GM12878 (cell line): Measurements from ENCODE around the gene RPS16. TPM values are rescaled to one million over a fixed set of nuclear protein-coding genes. Genes with fewer than 3 reads are reported as not detected.
"Not testable (repeated sequence)": the region's sequence is repeated elsewhere in the genome, so short reads cannot be mapped to it uniquely, and the experiment has no call there.

Experiments
- ATAC-seq: fragments of 200-7000 bp; cut with Tn5 transposase; 3 replicates; pipeline ENCODE4 v1.9.1; 2020; ENCODE audit warnings: mild to moderate bottlenecking, moderate library complexity
- BruUV-seq: library from RNA; stranded (reverse); fragments of 400-500 nt; replicated peaks from 2 replicates; lab custom pipeline; 2021; lab: Mats Ljungman, UMichigan
- CTCF ChIA-PET: fragments of 300-600 bp; sonication (Branson Sonifier 250); formaldehyde crosslinking; extraction: SDS; loops from one replicate; lab custom pipeline; 2021; ENCODE audit warnings: inconsistent platforms; lab: Yijun Ruan, JAX
- POLR2A ChIA-PET: fragments of 350-600 bp; formaldehyde crosslinking; extraction: SDS; loops from one replicate; lab custom pipeline; 2021; ENCODE audit warnings: inconsistent platforms; lab: Charles Lee
- RAD21 ChIA-PET: fragments of 300-600 bp; sonication (Branson Sonifier 250); formaldehyde crosslinking; loops from one replicate; lab custom pipeline; 2023; ENCODE audit warnings: antibody characterized with exemption; ENCODE audit not compliant: unreplicated experiment; lab: Charles Lee
- SMC1A ChIA-PET: fragments of 300-600 bp; sonication (Branson Sonifier 250); formaldehyde crosslinking; loops from one replicate; lab custom pipeline; 2023; ENCODE audit not compliant: unreplicated experiment, uncharacterized antibody; lab: Charles Lee
- DNase-seq: peaks from one replicate; pipeline ENCODE4 v3.0.0-alpha.2; 2011; ENCODE audit warnings: low read depth, low spot score
- FAIRE-seq: peaks from 3 replicates; lab custom pipeline; 2011; peaks lifted over from hg19 to GRCh38; lab: Jason Lieb, UNC
- H2AFZ ChIP-seq: 2 replicates; pipeline ENCODE4 v1.6.0; 2011; ENCODE audit warnings: low read depth, low read length, control low read depth; ENCODE audit not compliant: control insufficient read depth
- H3K27ac ChIP-seq: 2 replicates; pipeline ENCODE4 v1.5.1; 2011; ENCODE audit warnings: control low read depth; ENCODE audit not compliant: control insufficient read depth, insufficient read depth
- H3K27me3 ChIP-seq, 2 experiments: replicated peaks in 1 of 2; 2 replicates each; pipeline versions ENCODE4 v1.6.0 to v1.6.1; 2011; ENCODE audit warnings: low read length in 1 of 2; ENCODE audit not compliant: control insufficient read depth in 2 of 2, insufficient read depth in 2 of 2
- H3K36me3 ChIP-seq, 2 experiments: 2 replicates each; pipeline ENCODE4 v1.5.1; 2011; ENCODE audit warnings: low read length in 1 of 2; ENCODE audit not compliant: control insufficient read depth in 2 of 2, insufficient read depth in 2 of 2
- H3K4me1 ChIP-seq: 2 replicates; pipeline ENCODE4 v1.6.1; 2011; ENCODE audit warnings: mild to moderate bottlenecking, low read length, moderate library complexity, mixed read lengths; ENCODE audit not compliant: control insufficient read depth, insufficient read depth
- H3K4me2 ChIP-seq: 2 replicates; pipeline ENCODE4 v1.6.0; 2011; ENCODE audit warnings: control low read depth; ENCODE audit not compliant: control insufficient read depth, insufficient read depth
- H3K4me3 ChIP-seq: fragments of 200-600 bp; sonication (generic); 2 replicates; pipeline ENCODE4 v1.5.1; 2016
- H3K79me2 ChIP-seq: 2 replicates; pipeline ENCODE4 v1.6.0; 2011; ENCODE audit warnings: low read length; ENCODE audit not compliant: control insufficient read depth, insufficient read depth
- H3K9ac ChIP-seq: 2 replicates; pipeline ENCODE4 v1.8.0; 2011; ENCODE audit warnings: low read length, control low read depth, mixed read lengths; ENCODE audit not compliant: control insufficient read depth, insufficient read depth
- H3K9me3 ChIP-seq: replicated peaks from 3 replicates; pipeline ENCODE4 v1.5.1; 2011; ENCODE audit warnings: mild to moderate bottlenecking, low read length; ENCODE audit not compliant: control insufficient read depth, insufficient read depth
- H4K20me1 ChIP-seq: 2 replicates; pipeline ENCODE4 v1.6.0; 2011; ENCODE audit not compliant: control insufficient read depth, insufficient read depth
- ASH2L ChIP-seq: fragments of 300-600, 200-600 bp; sonication (generic); IDR thresholded peaks from 2 replicates; pipeline ENCODE4 v1.6.1; 2017; ENCODE audit warnings: low read depth, mild to moderate bottlenecking, borderline replicate concordance
- CREB1 ChIP-seq: IDR thresholded peaks from 2 replicates; pipeline ENCODE4 v1.6.1; 2012; ENCODE audit warnings: low read depth, mild to moderate bottlenecking, inconsistent platforms
- HDGF ChIP-seq: fragments of 450-650 bp; IDR thresholded peaks from 2 replicates; pipeline ENCODE4 v1.6.1; 2016; ENCODE audit warnings: antibody characterized with exemption
- KDM1A ChIP-seq: fragments of 200-600 bp; sonication (generic); IDR thresholded peaks from 2 replicates; pipeline ENCODE4 v1.6.1; 2016; ENCODE audit warnings: borderline replicate concordance
- MEF2B ChIP-seq: fragments of 450-650 bp; IDR thresholded peaks from 2 replicates; pipeline ENCODE4 v1.6.1; 2018; ENCODE audit warnings: mild to moderate bottlenecking, moderate library complexity; ENCODE audit not compliant: partially characterized antibody, poor library complexity, severe bottlenecking
- PML ChIP-seq: IDR thresholded peaks from 2 replicates; pipeline ENCODE4 v1.6.1; 2012; ENCODE audit warnings: low read length, inconsistent platforms
- POU2F2 ChIP-seq: IDR thresholded peaks from 3 replicates; pipeline ENCODE4 v1.6.1; 2011; ENCODE audit warnings: low read depth, mild to moderate bottlenecking, low read length, borderline replicate concordance
- SREBF1 ChIP-seq: IDR thresholded peaks from 2 replicates; pipeline ENCODE4 v1.6.1; 2012; ENCODE audit warnings: mild to moderate bottlenecking, low read length
- ZBTB40 ChIP-seq: fragments of 450-650 bp; IDR thresholded peaks from 2 replicates; pipeline ENCODE4 v1.6.1; 2016; ENCODE audit warnings: mild to moderate bottlenecking, moderate library complexity, borderline replicate concordance
- ZNF207 ChIP-seq: fragments of 450-650 bp; IDR thresholded peaks from 2 replicates; pipeline ENCODE4 v1.6.1; 2014; ENCODE audit warnings: antibody characterized with exemption, mild to moderate bottlenecking, borderline replicate concordance
- WGBS: methylation state at CpG from one replicate; pipeline ENCODE4 v1.1.6; 2016; ENCODE audit warnings: low lambda C conversion rate; ENCODE audit not compliant: insufficient replicate concordance, insufficient coverage; ENCODE audit errors: missing lambda C conversion rate; 5-methylcytosine and 5-hydroxymethylcytosine counted together
- in situ Hi-C: fragments of 300-500 bp; cut with MboI; formaldehyde crosslinking; loops from 9 replicates; pipeline ENCODE4 v1.14.3; 2018; ENCODE audit warnings: mixed read lengths
- intact Hi-C: fragments of 100-400 bp; cut with micrococcal nuclease; formaldehyde crosslinking; loops from one replicate; pipeline ENCODE4 v1.14.2; 2022; ENCODE audit not compliant: unreplicated experiment
- polyA plus RNA-seq, 11 experiments: library from polyadenylated mRNA; depleted of rRNA in 4 of 11; unstranded in 6 of 11; stranded (reverse) in 5 of 11; fragments of >200 nt; fragmentation: Nextera tagmentation in 4 of 11; fragmentation: Illumina TruSeq in 1 of 11; extraction: Ambion mirVana in 4 of 11; extraction: Trizol in 1 of 11; gene quantifications; 1 replicate in 1 of 11; 2 replicates in 10 of 11; pipeline versions ENCODE4 v1.2.1 to v1.2.3, GENCODE V29; 2011 to 2016; ENCODE audit warnings: inconsistent platforms in 2 of 11, missing spikeins in 2 of 11, low read depth in 1 of 11
- total RNA-seq, 4 experiments: library from RNA; depleted of rRNA in 3 of 4; stranded (reverse); fragments of >200 nt in 3 of 4; fragmentation: Illumina TruSeq in 1 of 4; extraction: Trizol in 1 of 4; gene quantifications; 2 replicates each; pipeline versions ENCODE4 v1.2.1 to v1.2.3, GENCODE V29; 2013 to 2021
- TF ChIP-seq, protein P1 (sequence below): fragments of 450-650 bp; IDR thresholded peaks from 2 replicates; pipeline ENCODE4 v1.6.1; 2018; ENCODE audit warnings: borderline replicate concordance, mild to moderate bottlenecking; ENCODE audit not compliant: partially characterized antibody

RPS16 gene
- total and polyA plus RNA-seq, 10 of the 15 experiments (the other 5 are each of a cell fraction or from before 2014, with no cell fraction given) = 148 to 4,810 (median 2,343) TPM

DNA sequence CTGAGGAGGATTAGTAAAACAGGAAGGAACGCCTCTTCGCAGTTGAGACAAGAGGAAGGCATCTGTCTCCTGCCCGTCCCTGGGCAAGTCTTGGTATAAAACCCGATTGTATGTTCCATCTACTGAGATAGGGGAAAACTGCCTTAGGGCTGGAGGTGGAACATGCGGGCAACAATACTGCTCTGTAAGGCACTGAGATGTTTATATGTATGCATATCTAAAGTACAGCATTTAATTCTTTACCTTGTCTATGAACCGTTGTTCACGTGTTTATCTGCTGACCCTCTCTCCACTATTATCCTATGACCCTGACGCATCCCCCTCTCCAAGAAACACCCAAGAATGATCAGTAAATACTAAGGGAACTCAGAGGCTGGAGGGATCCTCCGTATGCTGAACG lies 44.2 kb upstream of the RPS16 start:
- ChIA-PET RAD21 (no interaction called here), CTCF (no interaction called here), SMC1A (interaction anchor here (0.6 to 0.9 kb wide), 2 partner anchors 18 to 152 kb away, joined by 3 to 5 read pairs; no protein-coding TSS in a partner anchor), POLR2A (interaction anchor here (0.6 to 1.0 kb wide), 2 partner anchors 37 to 39 kb away, joined by 3 to 6 read pairs; no protein-coding TSS in a partner anchor)
- no peak for FAIRE-seq
- H3K27me3 ChIP-seq = no peaks in the 10 kb centered on the region
- no peaks in the 10 kb centered on the region for H3K9me3 ChIP-seq
- no TSS peak for BruUV-seq
- H3K27ac ChIP-seq = peak overlapping the region; percentile 75
- no peak for TF ChIP-seq CREB1
- no peak for TF ChIP-seq ZNF207
- TF ChIP-seq HDGF = no peak
- TF ChIP-seq MEF2B = no peak
- no peak for TF ChIP-seq SREBF1
- TF ChIP-seq, protein P1, sequence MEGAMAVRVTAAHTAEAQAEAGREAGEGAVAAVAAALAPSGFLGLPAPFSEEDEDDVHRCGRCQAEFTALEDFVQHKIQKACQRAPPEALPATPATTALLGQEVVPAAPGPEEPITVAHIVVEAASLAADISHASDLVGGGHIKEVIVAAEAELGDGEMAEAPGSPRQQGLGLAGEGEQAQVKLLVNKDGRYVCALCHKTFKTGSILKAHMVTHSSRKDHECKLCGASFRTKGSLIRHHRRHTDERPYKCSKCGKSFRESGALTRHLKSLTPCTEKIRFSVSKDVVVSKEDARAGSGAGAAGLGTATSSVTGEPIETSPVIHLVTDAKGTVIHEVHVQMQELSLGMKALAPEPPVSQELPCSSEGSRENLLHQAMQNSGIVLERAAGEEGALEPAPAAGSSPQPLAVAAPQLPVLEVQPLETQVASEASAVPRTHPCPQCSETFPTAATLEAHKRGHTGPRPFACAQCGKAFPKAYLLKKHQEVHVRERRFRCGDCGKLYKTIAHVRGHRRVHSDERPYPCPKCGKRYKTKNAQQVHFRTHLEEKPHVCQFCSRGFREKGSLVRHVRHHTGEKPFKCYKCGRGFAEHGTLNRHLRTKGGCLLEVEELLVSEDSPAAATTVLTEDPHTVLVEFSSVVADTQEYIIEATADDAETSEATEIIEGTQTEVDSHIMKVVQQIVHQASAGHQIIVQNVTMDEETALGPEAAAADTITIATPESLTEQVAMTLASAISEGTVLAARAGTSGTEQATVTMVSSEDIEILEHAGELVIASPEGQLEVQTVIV = no peak
- no peak for TF ChIP-seq KDM1A
- TF ChIP-seq ASH2L = no peak
- no peak for TF ChIP-seq PML
- no peak for TF ChIP-seq POU2F2
- no peak for TF ChIP-seq ZBTB40
- DNase-seq = no peak
- intact Hi-C loops (no loop called here), in situ Hi-C loops (loop anchor here (5.0 kb wide), 1 partner anchor 52 kb away; the partner anchor contains the start of gene EID2B)
- H3K4me3 ChIP-seq = peak overlapping the region; percentile 85
- peak overlapping the region; percentile 93 for H2AFZ ChIP-seq
- peak overlapping the region; percentile 99 for H3K4me2 ChIP-seq
- peaks cover 6% of the 10 kb centered on the region for H3K4me1 ChIP-seq
- H3K79me2 ChIP-seq = peaks cover 22% of the 10 kb centered on the region
- peak overlapping the region; percentile 75 for H3K9ac ChIP-seq
- no peaks in the 10 kb centered on the region for H4K20me1 ChIP-seq
- no peak for ATAC-seq
- WGBS = 38% methylated on average over 10 of the region's 10 CpGs
- peaks cover 9 to 12% of the 10 kb centered on the region in 2 experiments; a peak in 3 of 4 replicates for H3K36me3 ChIP-seq

GRCh38 chr19:39479319-39479801 lies 43.6 kb upstream of the RPS16 start:
- H3K9ac ChIP-seq, CTCF ChIA-PET: not testable (repeated sequence)

More at GRCh38 chr19:39479319-39479801, 43.6 kb upstream of the RPS16 start:
- H4K20me1 ChIP-seq, H3K4me1 ChIP-seq, H3K4me3 ChIP-seq, H2AFZ ChIP-seq, H3K27me3 ChIP-seq, DNase-seq, intact Hi-C loops, SMC1A ChIA-PET, BruUV-seq, FAIRE-seq, H3K4me2 ChIP-seq, POLR2A ChIA-PET, ATAC-seq, H3K27ac ChIP-seq, RAD21 ChIA-PET, H3K9me3 ChIP-seq: not testable (repeated sequence)
- 83% methylated on average over 11 of the region's 11 CpGs for WGBS
- in situ Hi-C loops = loop anchor here (5.0 kb wide), 1 partner anchor 53 kb away; the partner anchor contains the start of gene EID2B
- Histone ChIP-seq H3K36me3 (peaks cover 15 to 18% of the 10 kb centered on the region in 2 experiments), H3K79me2 (peaks cover 22% of the 10 kb centered on the region)
